SU-DHL-6 (cell line): Measurements from ENCODE around the gene RAB9A.

Experiments
- H2AFZ ChIP-seq: fragments of 200-600 bp; sonication (generic); 2 replicates; pipeline ENCODE4 v1.6.1; 2014; ENCODE audit warnings: low read depth, mild to moderate bottlenecking, moderate library complexity, mixed read lengths, antibody characterized with exemption, low read length; ENCODE audit not compliant: severe bottlenecking
- H3F3A ChIP-seq: fragments of 200-600 bp; shearing (Covaris generic); 2 replicates; pipeline ENCODE4 v1.6.0; 2016; ENCODE audit warnings: antibody characterized with exemption, mild to moderate bottlenecking; ENCODE audit not compliant: insufficient read depth
- H3K27ac ChIP-seq: fragments of 200-600 bp; sonication (generic); 2 replicates; pipeline ENCODE4 v1.5.1; 2016; ENCODE audit warnings: low read depth, mild to moderate bottlenecking, low read length, moderate library complexity, mixed read lengths
- H3K27me3 ChIP-seq: fragments of 200-600 bp; sonication (generic), shearing (Covaris generic); 2 replicates; pipeline ENCODE4 v1.6.0; 2014; ENCODE audit warnings: mild to moderate bottlenecking, low read length
- H3K36me3 ChIP-seq: fragments of 200-600 bp; sonication (generic); 2 replicates; pipeline ENCODE4 v1.6.1; 2014; ENCODE audit warnings: mild to moderate bottlenecking, low read length, mixed read lengths
- H3K4me2 ChIP-seq: fragments of 300-600, 200-600 bp; shearing (Covaris generic), sonication (generic); 2 replicates; pipeline ENCODE4 v1.6.0; 2014; ENCODE audit warnings: low read length, low read depth, mild to moderate bottlenecking; ENCODE audit not compliant: poor library complexity, severe bottlenecking
- H3K4me3 ChIP-seq: fragments of 200-600 bp; sonication (generic); 2 replicates; pipeline ENCODE4 v1.5.1; 2014; ENCODE audit warnings: antibody characterized with exemption, low read length, mild to moderate bottlenecking, mixed read lengths; ENCODE audit not compliant: insufficient read depth, poor library complexity, severe bottlenecking
- H3K79me2 ChIP-seq: fragments of 200-600 bp; sonication (generic); 2 replicates; pipeline ENCODE4 v1.6.1; 2014; ENCODE audit warnings: mild to moderate bottlenecking, low read length, moderate library complexity; ENCODE audit not compliant: insufficient read depth
- H3K9ac ChIP-seq: fragments of 200-600 bp; sonication (generic); 2 replicates; pipeline ENCODE4 v1.7.0; 2014; ENCODE audit warnings: mild to moderate bottlenecking, low read length
- H3K9me2 ChIP-seq: fragments of 200-600 bp; sonication (generic); replicated peaks from 2 replicates; pipeline ENCODE4 v1.6.1; 2014; ENCODE audit warnings: low read length; ENCODE audit not compliant: insufficient read depth
- H3K9me3 ChIP-seq: fragments of 200-600 bp; sonication (generic); 2 replicates; pipeline ENCODE4 v1.6.1; 2014; ENCODE audit warnings: low read length, mixed read lengths; ENCODE audit not compliant: insufficient read depth
- H4K20me1 ChIP-seq: fragments of 200-600 bp; sonication (generic); 2 replicates; pipeline ENCODE4 v1.6.1; 2014; ENCODE audit warnings: low read depth, mild to moderate bottlenecking, antibody characterized with exemption, low read length, moderate library complexity, mixed read lengths
- EZH2phosphoT487 ChIP-seq: fragments of 200-600 bp; sonication (generic), shearing (Covaris generic); conservative IDR thresholded peaks from 2 replicates; pipeline ENCODE4 v1.6.1; 2018; ENCODE audit warnings: mild to moderate bottlenecking, antibody characterized with exemption, low read length, moderate library complexity, mixed read lengths
- TF ChIP-seq, protein P1 (sequence below): fragments of 200-600 bp; sonication (generic); IDR thresholded peaks from one replicate; pipeline ENCODE4 v1.5.1; 2017; ENCODE audit warnings: antibody characterized with exemption, mild to moderate bottlenecking, low read length, moderate library complexity; ENCODE audit not compliant: insufficient read depth, poor library complexity, severe bottlenecking

RAB9A gene

DNA sequence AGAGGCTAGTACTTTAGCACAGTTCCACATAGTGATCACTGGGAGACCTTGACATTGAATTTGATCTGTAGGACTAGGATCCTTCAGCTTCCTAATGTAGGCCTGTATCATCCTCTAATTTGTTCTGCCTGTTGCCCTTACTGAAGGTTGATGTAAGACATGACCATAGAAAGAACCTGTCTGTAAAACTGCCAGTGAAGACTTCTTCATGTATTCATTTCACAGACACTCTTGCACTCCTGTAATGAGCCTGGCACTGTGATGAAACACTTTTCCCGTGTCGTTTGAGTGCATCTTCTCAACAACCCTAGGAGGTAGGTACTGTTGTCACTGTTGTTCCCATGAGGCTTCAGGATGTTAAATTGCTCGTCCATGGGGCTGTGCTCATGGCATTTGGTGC, 14.7 kb downstream of the RAB9A start:
- H3K27ac ChIP-seq: no peak overlapping the region
- H4K20me1 ChIP-seq: no peaks in the 10 kb centered on the region
- no peaks in the 10 kb centered on the region for H3K9me3 ChIP-seq
- no peaks in the 10 kb centered on the region for H3K79me2 ChIP-seq
- H3K36me3 ChIP-seq: no peaks in the 10 kb centered on the region
- H2AFZ ChIP-seq: no peak overlapping the region
- no peak overlapping the region for H3K4me3 ChIP-seq
- no peaks in the 10 kb centered on the region for H3K9me2 ChIP-seq
- H3K9ac ChIP-seq: no peak overlapping the region
- no peaks in the 10 kb centered on the region for H3F3A ChIP-seq
- TF ChIP-seq EZH2phosphoT487: no peak
- TF ChIP-seq, protein P1, sequence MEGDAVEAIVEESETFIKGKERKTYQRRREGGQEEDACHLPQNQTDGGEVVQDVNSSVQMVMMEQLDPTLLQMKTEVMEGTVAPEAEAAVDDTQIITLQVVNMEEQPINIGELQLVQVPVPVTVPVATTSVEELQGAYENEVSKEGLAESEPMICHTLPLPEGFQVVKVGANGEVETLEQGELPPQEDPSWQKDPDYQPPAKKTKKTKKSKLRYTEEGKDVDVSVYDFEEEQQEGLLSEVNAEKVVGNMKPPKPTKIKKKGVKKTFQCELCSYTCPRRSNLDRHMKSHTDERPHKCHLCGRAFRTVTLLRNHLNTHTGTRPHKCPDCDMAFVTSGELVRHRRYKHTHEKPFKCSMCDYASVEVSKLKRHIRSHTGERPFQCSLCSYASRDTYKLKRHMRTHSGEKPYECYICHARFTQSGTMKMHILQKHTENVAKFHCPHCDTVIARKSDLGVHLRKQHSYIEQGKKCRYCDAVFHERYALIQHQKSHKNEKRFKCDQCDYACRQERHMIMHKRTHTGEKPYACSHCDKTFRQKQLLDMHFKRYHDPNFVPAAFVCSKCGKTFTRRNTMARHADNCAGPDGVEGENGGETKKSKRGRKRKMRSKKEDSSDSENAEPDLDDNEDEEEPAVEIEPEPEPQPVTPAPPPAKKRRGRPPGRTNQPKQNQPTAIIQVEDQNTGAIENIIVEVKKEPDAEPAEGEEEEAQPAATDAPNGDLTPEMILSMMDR: no peak
- H3K4me2 ChIP-seq: no peak overlapping the region
- H3K27me3 ChIP-seq: no peaks in the 10 kb centered on the region

DNA sequence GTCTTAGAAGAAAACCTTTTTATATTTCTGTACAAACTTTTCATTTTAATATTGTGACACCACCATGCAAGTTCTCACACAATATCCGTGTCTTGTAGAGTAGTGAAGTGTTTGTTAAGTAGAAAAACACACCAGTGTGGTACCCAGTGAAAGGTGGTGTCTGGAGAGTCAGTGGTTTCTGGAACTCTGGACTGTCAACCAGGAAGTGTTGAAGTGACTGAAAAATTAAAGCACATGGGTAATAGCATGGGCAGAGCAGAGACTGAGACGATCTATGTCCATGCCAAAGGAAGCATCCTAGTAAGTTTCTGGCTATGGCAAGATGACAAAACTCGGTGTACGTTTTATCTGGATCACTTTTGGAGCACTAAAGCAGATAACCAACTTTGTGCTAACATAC, 22.2 kb downstream of the RAB9A start:
- Histone ChIP-seq H3K9me3 (no peaks in the 10 kb centered on the region), H3K4me3 (no peak overlapping the region), H3K36me3 (peaks cover under 1% of the 10 kb centered on the region; the same call in 1 of the 2 replicates), H2AFZ (no peak overlapping the region), H3K27me3 (no peaks in the 10 kb centered on the region), H3K79me2 (no peaks in the 10 kb centered on the region), H3K9me2 (no peaks in the 10 kb centered on the region), H3K4me2 (no peak overlapping the region), H3F3A (no peaks in the 10 kb centered on the region), H3K9ac (no peak overlapping the region), H3K27ac (no peak overlapping the region), H4K20me1 (no peaks in the 10 kb centered on the region)
- TF ChIP-seq EZH2phosphoT487: no peak
- TF ChIP-seq, protein P1: no peak

DNA sequence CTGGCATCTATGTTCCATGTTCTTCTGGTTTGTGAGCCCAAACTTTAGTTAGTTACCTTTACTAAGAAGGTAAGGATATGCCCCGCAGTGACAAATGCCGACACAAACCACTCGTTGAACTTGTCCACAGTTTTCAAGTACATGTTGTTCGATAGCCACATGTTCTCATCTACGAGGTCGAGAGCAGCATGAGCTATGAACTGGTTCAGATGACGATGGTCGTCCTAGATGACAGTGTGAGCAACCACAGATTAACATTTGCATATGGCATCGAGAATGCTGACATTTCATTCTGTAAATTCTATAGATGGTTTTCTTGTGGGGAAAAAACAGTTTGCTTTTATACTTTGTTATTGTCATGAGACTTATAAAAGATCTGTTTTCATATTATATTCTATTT, 27.5 kb downstream of the RAB9A start:
- Histone ChIP-seq H3K9ac (no peak overlapping the region), H3K4me3 (no peak overlapping the region), H3K4me2 (no peak overlapping the region), H3K9me3 (no peaks in the 10 kb centered on the region), H2AFZ (no peak overlapping the region), H3K9me2 (no peaks in the 10 kb centered on the region), H3F3A (no peaks in the 10 kb centered on the region), H3K27ac (no peak overlapping the region), H3K36me3 (peaks cover 4% of the 10 kb centered on the region; the same call in 1 of the 2 replicates), H3K79me2 (peaks cover 23% of the 10 kb centered on the region), H4K20me1 (no peaks in the 10 kb centered on the region), H3K27me3 (no peaks in the 10 kb centered on the region)
- TF ChIP-seq, protein P1: no peak
- TF ChIP-seq EZH2phosphoT487: no peak

DNA sequence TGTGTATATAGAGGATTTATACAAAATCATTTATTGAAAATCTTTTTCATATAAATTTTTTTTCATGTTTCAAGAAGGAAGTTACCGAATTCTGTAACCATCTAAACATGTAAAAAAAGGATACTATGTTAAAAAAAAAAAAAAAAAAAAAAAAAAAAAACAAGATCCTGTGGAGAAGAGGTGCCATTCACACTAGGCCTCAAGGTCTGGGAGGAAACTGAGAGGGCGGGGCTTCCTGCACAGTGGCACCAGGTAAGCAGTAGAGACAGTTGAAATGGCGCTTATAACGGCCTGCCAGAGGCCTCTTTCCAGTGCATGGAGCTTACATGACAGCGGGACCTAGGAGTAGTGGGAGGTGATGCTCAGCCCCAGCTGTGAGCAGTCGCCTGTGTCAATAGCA, 28.0 kb downstream of the RAB9A start:
- H3K36me3 ChIP-seq: peaks cover 4% of the 10 kb centered on the region; the same call in 1 of the 2 replicates
- no peaks in the 10 kb centered on the region for H3K9me3 ChIP-seq
- peaks cover 25% of the 10 kb centered on the region for H3K79me2 ChIP-seq
- no peaks in the 10 kb centered on the region for H3K27me3 ChIP-seq
- no peaks in the 10 kb centered on the region for H3K9me2 ChIP-seq
- no peak overlapping the region for H3K27ac ChIP-seq
- no peak overlapping the region for H2AFZ ChIP-seq
- no peak overlapping the region for H3K9ac ChIP-seq
- H3F3A ChIP-seq: no peaks in the 10 kb centered on the region
- no peak for TF ChIP-seq EZH2phosphoT487
- no peak overlapping the region for H3K4me2 ChIP-seq
- H3K4me3 ChIP-seq: no peak overlapping the region
- no peaks in the 10 kb centered on the region for H4K20me1 ChIP-seq
